GM21529 (cell line): Measurements from ENCODE around the gene CASP9.

Source experiments
- ATAC-seq: cut with Tn5 transposase; IDR thresholded peaks from one replicate; pipeline ENCODE4 v1.9.1; 2021; ENCODE audit not compliant: unreplicated experiment

Gene CASP9

GRCh38 chr1:15524021-15524282 is at the start of gene CASP9:
TSS of gene CASP9 (minus strand) at chr1:15524215. CDS start at chr1:15524200, 15 bp downstream.
- ATAC-seq = no peak

- ATAC-seq = no peak
Measured at GRCh38 chr1:15573477-15573876, 49.5 kb upstream of the CASP9 start.

GRCh38 chr1:15571266-15571665 is 47.3 kb upstream of the CASP9 start:
- ATAC-seq = no peak

- no peak for ATAC-seq
Measured at GRCh38 chr1:15570861-15571260, 46.8 kb upstream of the CASP9 start.

- no peak for ATAC-seq
Measured at GRCh38 chr1:15568387-15569073, 44.5 kb upstream of the CASP9 start.

GRCh38 chr1:15559189-15559810 is 35.3 kb upstream of the CASP9 start:
- no peak for ATAC-seq

GRCh38 chr1:15558516-15558915 is 34.5 kb upstream of the CASP9 start:
- ATAC-seq = no peak

- no peak for ATAC-seq
Measured at GRCh38 chr1:15557594-15557993, 33.6 kb upstream of the CASP9 start.

- ATAC-seq = no peak
Measured at GRCh38 chr1:15557008-15557407, 33.0 kb upstream of the CASP9 start.

- ATAC-seq = no peak
Measured at GRCh38 chr1:15550573-15550972, 26.6 kb upstream of the CASP9 start.

- ATAC-seq = no peak
Measured at GRCh38 chr1:15546641-15547040, 22.6 kb upstream of the CASP9 start.

- ATAC-seq = no peak
Measured at GRCh38 chr1:15543589-15544568, 19.9 kb upstream of the CASP9 start.

GRCh38 chr1:15543251-15543588 is 19.2 kb upstream of the CASP9 start:
- no peak for ATAC-seq

- ATAC-seq = no peak
Measured at GRCh38 chr1:15542388-15543250, 18.6 kb upstream of the CASP9 start.

- ATAC-seq = no peak
Measured at GRCh38 chr1:15541231-15541792, 17.3 kb upstream of the CASP9 start.

- no peak for ATAC-seq
Measured at GRCh38 chr1:15540186-15540585, 16.2 kb upstream of the CASP9 start.

GRCh38 chr1:15538771-15539170 is 14.8 kb upstream of the CASP9 start:
- no peak for ATAC-seq

GRCh38 chr1:15531682-15532081 is 7.7 kb upstream of the CASP9 start:
- ATAC-seq = no peak

GRCh38 chr1:15531003-15531402 is 7.0 kb upstream of the CASP9 start:
- no peak for ATAC-seq

- ATAC-seq = peak; percentile 47
Measured at GRCh38 chr1:15526490-15527339, 2.7 kb upstream of the CASP9 start, which contains the start of gene DNAJC16. TSS of gene DNAJC16 (plus strand) at chr1:15526848. CDS start at chr1:15529106, 2,258 bp downstream.
